Measurements from ENCODE around the gene ACAA1.

ACAA1 gene

GRCh38 chr3:38154033-38154494, 17.1 kb upstream of the ACAA1 start:
- no peak for TF ChIP-seq CTCF (IDR thresholded peaks at IDR 0.05; ENCODE audit: low read depth, low read length)
- DNase-seq (ENCODE audit: low read depth in 2 of 2): peak; percentile 91 to 92
- no peak overlapping the region for H3K4me3 ChIP-seq (replicated peaks in 1 of 2; ENCODE audit: low read depth in 2 of 2, low read length in 2 of 2)

GRCh38 chr3:38153221-38153620, 16.3 kb upstream of the ACAA1 start:
- H3K4me3 ChIP-seq (replicated peaks in 1 of 2; ENCODE audit: low read depth in 2 of 2, low read length in 2 of 2): no peak overlapping the region
- no peak for TF ChIP-seq CTCF (IDR thresholded peaks at IDR 0.05; ENCODE audit: low read depth, low read length)
- no peak for DNase-seq (ENCODE audit: low read depth in 2 of 2)

- no peak for TF ChIP-seq CTCF (IDR thresholded peaks at IDR 0.05; ENCODE audit: low read depth, low read length)
Measured at GRCh38 chr3:38152609-38153008, 15.7 kb upstream of the ACAA1 start.

GRCh38 chr3:38151667-38152265, 14.8 kb upstream of the ACAA1 start:
- no peak overlapping the region for H3K4me3 ChIP-seq (replicated peaks in 1 of 2; ENCODE audit: low read depth in 2 of 2, low read length in 2 of 2)
- TF ChIP-seq CTCF (IDR thresholded peaks at IDR 0.05; ENCODE audit: low read depth, low read length): no peak
- peak in 1 of 2 donors; percentile 73 for DNase-seq (ENCODE audit: low read depth in 2 of 2)

More at GRCh38 chr3:38152609-38153008, 15.7 kb upstream of the ACAA1 start:
- no peak overlapping the region for H3K4me3 ChIP-seq (replicated peaks in 1 of 2; ENCODE audit: low read depth in 2 of 2, low read length in 2 of 2)
- DNase-seq (ENCODE audit: low read depth in 2 of 2): no peak

- no peak for TF ChIP-seq CTCF (IDR thresholded peaks at IDR 0.05; ENCODE audit: low read depth, low read length)
- DNase-seq (ENCODE audit: low read depth in 2 of 2): no peak
- H3K4me3 ChIP-seq (replicated peaks in 1 of 2; ENCODE audit: low read depth in 2 of 2, low read length in 2 of 2): no peak overlapping the region
Measured at GRCh38 chr3:38150780-38151528, 14.0 kb upstream of the ACAA1 start.

- TF ChIP-seq CTCF (IDR thresholded peaks at IDR 0.05; ENCODE audit: low read depth, low read length): no peak
- no peak for DNase-seq (ENCODE audit: low read depth in 2 of 2)
- H3K4me3 ChIP-seq (replicated peaks in 1 of 2; ENCODE audit: low read depth in 2 of 2, low read length in 2 of 2): no peak overlapping the region
Measured at GRCh38 chr3:38149708-38150107, 12.8 kb upstream of the ACAA1 start.

Measured in cardiac fibroblast (primary cell).